Choroid plexus epithelial cell (primary cell): Measurements from ENCODE around the gene RIBC2.

Experiments used
- DNase-seq: peaks from one replicate; pipeline ENCODE4 v3.0.0-alpha.2; 2010; ENCODE audit warnings: low read depth
- H3K4me3 ChIP-seq: 2 replicates; pipeline ENCODE4 v1.5.1; 2011; ENCODE audit warnings: low read depth, mild to moderate bottlenecking, control low read depth, low read length, moderate library complexity
- TF ChIP-seq, protein P1 (sequence below): conservative IDR thresholded peaks from 2 replicates; pipeline ENCODE4 v1.5.1; 2011; ENCODE audit warnings: low read depth, mild to moderate bottlenecking, control low read depth, inconsistent platforms, low read length, moderate library complexity

RIBC2 gene

GRCh38 chr22:45480717-45481116, 67.2 kb downstream of the RIBC2 start:
- no peak overlapping the region for H3K4me3 ChIP-seq
- DNase-seq = no peak
- TF ChIP-seq, protein P1, sequence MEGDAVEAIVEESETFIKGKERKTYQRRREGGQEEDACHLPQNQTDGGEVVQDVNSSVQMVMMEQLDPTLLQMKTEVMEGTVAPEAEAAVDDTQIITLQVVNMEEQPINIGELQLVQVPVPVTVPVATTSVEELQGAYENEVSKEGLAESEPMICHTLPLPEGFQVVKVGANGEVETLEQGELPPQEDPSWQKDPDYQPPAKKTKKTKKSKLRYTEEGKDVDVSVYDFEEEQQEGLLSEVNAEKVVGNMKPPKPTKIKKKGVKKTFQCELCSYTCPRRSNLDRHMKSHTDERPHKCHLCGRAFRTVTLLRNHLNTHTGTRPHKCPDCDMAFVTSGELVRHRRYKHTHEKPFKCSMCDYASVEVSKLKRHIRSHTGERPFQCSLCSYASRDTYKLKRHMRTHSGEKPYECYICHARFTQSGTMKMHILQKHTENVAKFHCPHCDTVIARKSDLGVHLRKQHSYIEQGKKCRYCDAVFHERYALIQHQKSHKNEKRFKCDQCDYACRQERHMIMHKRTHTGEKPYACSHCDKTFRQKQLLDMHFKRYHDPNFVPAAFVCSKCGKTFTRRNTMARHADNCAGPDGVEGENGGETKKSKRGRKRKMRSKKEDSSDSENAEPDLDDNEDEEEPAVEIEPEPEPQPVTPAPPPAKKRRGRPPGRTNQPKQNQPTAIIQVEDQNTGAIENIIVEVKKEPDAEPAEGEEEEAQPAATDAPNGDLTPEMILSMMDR = no peak

DNA sequence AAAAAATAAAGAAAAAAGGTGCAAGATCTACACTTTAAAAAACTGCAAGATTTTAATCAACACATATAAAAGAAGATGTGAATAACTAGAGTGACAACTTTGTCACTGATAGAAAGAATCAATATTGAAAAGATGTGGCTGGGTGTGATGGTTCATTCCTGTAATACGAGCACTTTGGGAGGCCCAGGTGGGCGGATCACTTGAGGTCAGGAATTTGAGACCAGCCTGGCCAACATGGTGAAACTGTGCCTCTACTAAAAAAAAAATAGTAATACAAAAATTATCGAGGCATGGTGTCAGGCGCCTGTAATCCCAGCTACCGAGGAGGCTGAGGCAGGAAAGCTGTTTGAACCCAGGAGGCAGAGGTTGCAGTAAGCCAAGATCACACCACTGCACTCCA, 68.2 kb downstream of the RIBC2 start:
- H3K4me3 ChIP-seq = no peak overlapping the region
- TF ChIP-seq, protein P1 = no peak
- no peak for DNase-seq
